Effector CD8-positive, alpha-beta T cell (primary cell): ENCODE data around the gene STARD8.

Experiments
- DNase-seq: peaks from one replicate; lab custom pipeline; 2025; lab: John Stamatoyannopoulos, UW

The STARD8 gene

DNA sequence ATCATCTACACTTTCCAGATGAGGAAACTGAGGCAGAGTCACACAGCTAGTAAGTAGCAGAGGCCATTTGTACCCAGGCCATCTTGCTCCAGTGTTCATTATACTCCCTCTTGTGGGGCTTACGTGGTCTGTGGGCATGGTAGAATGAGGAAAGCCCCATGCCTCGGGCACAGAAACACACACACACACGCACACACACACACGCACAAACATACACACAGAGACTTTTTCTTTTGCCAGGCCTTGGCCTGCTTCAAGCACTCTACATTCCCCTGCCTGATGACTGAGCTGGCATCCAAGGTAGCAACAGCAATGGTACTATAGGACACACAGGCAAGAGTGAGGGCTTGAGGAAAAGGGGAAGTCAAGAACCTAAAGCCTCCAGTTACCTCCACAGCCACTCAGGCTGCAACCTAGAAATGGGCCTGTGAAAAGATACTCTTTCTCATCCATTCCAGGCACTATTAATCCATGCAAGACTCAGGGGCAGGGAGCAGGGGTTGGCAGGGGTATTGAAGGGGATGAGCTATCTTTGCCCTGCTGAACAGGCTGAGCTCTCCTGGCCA, 43.6 kb downstream of the STARD8 start:
- DNase-seq, result no peak

DNA sequence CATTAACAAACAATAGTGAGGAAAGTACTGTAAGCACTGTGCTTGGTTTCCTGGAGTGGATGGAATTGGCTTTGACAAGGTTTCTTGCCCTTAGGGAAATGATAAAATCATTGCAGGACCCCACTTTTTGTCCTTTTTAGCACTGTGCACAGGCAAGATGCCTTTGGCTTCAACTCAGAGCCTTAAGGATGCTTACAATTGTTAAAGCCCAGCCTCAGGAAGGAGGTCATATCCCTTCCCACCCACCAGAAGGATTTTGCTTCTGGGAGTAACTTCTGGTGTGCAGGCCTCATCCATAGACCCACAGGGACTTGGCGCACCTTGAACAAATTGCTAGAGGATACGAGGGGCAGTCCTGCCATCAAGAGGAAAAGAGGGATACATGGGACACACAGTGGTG, 44.5 kb downstream of the STARD8 start:
- DNase-seq, result no peak

DNA sequence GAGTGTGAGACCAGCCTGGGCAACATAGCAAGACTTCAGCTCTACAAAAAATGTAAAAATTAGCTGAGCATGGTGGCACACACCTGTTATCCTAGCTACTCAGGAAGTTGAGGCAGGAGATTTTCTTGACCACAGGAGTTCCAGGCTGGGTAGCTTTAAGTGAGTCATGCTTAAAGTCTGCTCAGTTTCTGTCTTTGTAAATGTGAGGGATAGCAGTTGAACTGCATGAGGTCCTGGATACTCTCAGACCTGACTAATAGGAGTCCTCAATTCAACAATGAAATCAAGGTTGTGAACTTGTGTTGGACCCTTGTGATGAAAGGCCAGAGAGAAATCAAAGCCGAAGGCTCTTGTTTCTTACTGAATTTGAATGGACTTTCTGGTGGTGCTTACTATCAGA, 45.2 kb downstream of the STARD8 start:
- DNase-seq, result no peak

DNA sequence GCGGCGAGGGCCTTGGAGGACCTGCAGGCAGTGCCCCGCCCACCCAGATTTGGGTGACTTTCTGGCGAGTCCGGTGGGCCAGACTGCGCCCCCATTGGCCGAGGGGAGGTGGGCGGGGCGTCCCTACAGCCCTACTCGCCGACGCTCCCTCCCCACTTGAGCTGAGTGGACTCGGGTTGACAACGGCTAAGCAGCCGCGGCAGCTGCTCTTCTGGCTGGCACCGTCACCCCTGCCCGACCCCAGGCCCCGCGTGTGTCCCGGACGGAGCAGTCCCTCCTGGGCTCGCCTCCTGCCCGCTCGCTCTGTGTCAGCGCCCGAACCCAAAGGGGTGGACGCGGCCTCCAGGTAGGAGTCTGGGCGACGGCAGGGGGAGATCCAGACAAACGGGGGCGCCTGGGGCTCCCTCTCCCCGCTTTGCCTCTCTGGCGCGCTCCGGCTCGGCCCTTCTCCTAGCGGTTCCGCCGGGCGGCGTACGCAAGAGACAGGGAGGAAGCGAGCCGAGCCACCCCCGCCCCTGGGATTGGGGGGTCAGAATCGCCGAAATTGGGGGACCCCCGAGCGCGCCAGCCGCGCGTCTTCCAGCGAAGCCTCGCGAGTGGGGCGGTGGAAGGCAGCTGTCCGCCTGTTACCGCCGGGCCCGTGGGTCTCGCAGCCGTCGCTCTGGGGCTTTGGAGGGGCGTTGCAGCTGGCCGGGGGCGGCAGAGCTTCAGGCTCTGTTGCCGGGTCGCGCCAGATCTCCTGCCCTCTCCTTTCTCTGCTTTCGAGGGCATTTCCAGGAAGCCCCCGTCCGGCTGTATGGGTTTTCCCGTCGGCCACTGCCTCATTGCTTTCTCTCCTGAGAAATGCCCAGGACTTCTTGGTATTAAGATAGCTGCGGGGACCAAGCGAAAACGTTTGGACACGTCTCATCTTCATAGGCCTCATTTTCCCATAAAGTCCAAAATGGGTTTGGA, 46.3 kb downstream of the STARD8 start:
- no peak for DNase-seq

DNA sequence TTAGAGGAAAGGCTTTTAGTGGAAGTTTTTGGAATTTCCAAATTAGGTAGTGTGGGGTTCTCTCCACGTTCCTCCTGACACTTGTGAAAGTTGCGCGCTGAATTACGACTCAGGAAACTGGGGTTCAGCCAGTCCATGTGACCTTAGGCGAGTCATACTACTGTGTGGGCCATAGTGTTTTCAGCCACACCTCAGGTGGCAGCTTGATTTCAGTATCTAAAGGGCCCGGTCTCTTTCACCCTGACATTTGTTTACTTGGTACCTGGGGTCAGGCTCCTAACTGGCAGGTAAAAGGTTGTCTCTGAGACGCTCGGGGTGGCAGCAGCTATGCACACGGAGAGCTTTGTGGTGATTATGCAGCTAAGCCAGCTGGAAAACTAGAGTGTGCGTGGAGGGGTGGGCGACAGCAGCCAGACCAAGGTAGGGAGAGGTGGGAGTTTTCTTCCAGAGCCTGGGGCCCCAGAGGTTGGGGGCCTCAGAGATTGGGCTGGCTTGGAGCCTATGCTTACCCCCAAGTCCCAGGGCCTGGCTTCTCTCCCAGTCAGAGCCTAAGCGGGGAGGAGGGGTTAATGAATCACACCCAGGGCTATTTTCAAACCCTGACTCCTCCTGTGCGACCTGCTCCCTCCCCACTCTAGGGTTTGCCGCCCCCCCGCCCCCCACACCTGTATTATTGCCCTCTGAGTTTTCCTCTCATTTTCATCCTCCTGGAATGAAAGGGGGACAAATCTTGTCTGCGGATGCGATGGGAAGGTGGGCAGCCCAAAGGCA, 47.2 kb downstream of the STARD8 start:
- no peak for DNase-seq

DNA sequence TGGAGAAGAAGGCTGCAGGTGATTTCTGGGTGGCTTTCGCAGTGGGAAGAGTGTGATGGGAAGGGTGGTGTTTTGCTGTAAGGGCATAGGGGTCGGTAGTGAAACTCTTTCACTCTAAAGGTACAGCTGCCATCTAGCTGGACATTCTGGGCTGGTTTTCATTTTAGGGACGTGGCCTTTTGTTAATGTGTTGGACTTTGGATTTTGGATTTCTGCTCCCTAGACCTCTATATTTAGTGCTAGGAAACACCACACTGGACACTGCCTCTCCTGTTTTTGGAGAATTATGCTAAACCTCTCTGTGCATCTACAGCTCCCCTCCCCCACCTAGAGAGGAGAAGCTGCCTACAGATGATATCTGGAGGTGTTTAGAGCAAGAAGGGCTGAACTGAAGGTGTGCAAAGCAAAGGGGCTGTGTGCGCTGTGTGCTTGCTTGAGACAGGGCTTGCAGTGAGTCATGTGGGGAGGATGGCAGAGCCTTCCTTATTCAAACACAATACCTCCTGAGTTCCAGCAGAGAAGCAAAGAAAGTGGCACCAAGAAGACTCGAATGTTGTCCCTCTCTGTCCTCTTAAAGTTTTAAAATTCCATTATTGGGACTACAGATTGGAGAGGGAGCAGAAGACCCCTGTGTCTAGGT, 47.9 kb downstream of the STARD8 start:
- no peak for DNase-seq

DNA sequence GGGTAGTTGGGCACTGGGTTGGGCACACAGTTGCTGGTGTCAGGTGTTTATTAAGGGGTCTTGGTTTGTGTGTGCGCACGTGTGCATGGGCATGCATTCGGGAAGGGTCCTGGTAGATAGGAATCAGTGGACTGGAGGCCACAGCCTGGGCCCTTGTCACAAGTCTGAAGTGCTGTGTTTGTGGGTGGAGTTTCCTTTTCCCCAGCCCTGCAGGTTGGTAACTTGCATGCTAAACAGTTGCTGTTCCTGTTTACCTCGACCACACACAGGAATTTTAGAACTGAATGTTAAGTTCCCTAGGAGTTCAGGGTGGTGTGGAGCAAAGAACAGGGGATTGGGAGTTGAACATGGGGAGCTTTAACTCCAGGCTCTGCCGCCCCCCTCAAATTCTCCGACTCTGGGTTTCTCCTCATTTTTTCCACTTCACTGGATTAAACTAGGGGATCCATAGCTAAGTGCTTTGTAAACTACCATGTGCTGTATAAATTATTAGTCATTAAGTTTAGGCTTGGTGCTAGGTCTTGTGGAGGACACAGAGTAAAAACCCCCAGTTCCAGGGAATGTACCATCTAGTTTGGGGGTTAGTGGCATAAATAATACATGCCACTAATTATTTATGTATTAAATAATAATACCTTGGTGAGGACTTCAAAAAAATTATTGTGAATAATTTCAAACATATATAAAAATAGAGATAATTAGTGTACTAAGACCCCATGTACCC, 49.0 kb downstream of the STARD8 start:
- DNase-seq, result no peak

DNA sequence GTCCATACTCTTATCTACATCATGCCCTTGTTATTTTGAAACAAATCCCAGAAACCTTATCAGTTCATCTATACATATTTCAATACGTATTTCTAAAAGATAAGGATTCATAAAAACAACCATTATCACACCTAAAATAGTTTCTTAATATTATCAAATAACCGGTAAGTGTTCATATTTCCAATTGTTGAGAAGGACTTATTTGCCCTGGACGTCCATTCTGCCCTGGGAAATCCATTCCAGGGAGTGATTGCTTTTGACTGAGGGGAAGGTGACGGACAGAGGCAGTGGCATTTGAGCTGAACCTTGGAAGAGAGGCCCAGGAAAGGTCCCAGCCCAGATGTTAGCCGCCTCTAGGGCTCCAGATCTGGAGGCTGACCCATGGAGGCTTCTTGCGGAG, 49.6 kb downstream of the STARD8 start:
- DNase-seq, result no peak

DNA sequence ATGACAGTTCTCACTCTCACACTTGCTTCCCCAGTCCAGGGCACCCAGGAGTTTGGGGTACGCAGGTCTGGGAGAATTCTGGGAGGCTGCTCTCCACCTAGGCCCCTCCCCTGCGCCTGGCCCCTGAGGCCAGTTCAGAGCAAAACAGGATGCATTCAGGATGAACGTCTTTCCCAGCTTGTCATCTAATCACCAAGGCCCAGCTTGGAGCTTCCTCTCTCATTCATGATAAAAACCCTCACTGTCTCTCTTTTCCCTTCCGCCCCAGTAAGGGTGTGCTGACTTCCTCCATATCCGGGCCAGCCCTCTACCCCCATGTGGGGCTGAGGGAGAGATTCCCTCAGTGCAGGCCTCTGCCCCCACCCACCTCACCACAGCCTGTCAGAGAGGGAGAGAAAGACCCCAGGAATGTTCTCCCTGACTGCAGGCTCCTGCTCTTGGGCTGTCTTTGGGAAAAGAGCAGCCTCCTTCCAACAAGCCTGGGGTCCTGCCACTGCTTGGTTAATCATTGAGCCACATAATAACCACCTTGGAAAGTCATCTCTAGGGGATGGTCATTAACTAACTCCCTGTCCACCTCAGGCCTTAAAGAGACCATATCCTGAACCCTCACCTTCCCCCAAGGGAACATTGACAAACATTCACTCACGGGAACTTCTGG, 50.1 kb downstream of the STARD8 start:
- no peak for DNase-seq

DNA sequence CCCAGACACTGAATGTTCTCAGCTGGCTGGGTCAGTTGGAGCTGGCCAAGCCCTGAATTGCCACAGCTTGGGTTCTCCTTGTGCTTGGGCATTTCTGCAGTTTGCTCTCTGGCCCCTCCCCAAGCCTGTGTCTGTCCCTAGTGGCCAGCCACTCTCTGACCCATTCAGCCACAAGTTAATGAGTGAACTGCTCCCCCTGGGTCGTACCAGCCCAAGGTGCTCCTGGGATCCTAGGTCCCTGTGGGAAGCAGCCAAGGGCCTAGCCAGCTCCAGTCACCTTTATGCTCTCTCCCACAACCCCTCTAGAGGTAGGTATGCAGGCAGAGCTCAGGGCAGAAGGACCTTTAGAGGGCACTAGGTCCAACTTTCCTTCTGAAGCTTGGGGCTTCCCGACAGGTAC, 51.5 kb downstream of the STARD8 start:
- no peak for DNase-seq

DNA sequence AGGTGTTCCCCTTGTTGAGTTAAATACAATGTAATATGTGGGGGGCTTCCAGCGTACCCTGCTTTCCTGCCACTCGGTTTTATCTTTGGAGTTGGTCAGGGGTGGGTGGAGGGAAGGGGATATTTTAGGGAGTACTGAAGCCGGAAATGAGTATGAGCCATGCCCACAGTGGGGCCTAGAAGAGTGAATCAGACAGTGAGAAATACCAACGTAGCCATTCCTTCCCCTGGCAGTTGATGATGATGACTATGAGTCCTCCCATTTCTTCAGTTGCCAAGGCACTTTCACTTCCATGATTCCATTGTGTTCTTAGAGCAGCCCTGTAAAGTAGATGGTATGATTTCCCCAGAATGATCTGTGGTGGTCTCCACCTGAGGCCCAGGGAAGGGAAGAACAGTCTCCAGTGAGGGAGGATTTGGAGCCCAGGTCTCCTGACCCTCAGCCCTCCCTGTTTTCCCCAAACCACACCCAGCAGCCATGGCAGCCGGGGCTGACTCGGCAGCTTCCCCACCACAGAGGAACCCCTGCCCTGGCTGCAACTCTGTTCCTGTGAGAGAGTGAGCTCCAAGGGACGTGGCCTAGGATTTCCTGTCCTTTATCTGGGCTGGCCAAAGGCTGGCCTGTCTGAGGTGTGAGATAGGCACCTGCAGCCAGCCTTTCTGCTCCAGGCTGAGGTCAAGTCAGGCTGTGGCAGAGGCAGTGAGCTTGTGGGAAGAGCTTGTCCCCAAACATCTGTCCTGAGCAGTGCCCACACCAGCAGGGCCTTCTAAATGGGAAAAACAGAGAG, 52.7 kb downstream of the STARD8 start:
- DNase-seq, result no peak

DNA sequence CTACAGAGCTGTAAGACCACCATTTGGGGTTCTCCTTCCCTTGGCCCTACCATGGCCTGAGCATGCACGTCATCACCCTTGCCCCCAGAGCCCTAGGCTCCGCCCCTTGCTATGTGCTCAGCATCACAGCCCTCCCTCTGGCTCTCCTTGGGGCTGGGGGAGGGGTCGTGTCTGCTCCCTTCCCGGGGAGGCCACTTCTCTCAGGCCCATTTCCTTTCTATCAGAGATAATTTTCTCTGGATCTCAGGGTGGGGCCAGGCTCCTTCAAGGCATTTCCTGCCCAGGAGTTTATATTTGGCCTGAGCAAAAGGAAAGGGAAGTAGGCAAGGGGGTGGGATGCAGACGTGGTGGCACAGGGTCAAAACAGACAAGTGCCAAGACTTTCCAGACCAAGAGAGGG, 55.9 kb downstream of the STARD8 start:
- DNase-seq, result no peak

DNA sequence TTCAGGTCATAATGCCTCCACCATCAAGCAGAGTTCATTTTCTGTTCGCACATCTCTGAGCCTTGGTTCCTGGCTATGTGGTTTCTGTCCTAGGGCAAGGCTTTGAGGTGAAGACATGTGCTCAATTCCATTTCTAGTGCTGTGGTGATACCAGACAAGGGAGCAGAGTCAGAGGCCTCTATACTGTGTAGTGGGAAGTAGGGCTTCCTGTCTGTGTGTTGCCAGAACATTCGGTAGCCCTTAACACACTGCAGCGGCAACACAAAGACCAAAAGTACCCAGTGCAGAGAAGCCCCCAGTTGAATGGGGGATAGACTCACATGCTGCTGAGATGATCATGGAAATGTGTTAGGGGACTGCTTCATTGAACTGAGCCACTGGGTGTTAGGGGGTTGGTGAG, 56.4 kb downstream of the STARD8 start:
- no peak for DNase-seq

DNA sequence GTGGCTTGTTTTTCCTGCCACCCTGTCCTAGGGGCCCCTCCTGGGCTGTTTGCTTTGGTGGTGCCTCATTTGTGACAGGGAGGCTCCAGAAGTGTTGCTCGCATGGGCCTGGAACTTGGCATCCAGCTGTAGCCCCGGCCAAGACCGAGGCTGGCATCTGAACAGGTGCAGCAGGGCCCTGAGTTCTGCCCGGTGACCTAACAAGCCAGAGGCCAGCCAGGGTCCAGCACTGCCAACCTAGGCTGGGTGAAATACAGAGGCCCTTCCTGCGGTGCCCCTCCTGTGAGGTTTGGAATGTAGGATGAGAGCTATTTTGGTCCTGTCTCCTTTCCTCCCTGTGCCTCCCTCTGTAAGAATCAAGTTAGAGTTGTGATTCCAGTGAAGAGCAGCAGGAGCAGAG, 58.5 kb downstream of the STARD8 start:
- DNase-seq, result no peak

DNA sequence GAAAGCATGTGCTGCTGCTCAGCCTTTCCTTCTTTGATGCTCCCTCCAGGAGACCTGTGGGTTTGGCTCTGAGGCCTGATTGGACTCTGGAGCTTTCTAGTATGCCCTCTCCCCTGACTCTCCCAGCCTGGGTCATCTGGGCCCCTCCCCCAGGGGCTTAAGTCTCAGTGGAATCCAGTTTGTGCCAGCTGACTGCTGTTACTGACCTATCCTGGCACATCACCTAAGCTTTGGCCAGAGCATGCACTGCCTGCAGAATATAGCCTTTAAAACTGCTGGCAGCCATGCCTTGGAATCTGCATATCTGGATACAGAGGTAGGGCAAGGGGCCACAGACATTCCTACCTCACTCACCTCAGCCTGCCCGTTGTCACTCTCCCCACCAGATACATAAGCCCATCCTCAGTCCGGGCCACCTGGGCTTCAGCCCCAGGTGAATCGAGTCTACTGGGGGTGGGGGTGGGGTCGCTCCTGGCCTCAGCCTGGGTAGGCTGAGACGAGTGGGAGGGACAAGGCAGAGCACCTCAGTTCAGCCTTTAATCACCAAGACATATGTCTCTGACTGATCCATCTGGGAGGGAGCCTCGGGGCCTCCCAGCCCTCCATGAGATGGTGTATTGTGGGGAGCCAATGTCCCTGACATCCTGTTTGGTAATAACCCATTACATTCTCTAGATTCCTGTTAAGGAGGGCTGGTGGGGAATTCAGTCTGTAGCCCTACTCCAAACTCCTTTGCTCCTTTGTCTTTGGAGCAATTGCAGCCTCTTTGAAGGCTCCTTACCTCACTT, 61.2 kb downstream of the STARD8 start:
- DNase-seq, result no peak

DNA sequence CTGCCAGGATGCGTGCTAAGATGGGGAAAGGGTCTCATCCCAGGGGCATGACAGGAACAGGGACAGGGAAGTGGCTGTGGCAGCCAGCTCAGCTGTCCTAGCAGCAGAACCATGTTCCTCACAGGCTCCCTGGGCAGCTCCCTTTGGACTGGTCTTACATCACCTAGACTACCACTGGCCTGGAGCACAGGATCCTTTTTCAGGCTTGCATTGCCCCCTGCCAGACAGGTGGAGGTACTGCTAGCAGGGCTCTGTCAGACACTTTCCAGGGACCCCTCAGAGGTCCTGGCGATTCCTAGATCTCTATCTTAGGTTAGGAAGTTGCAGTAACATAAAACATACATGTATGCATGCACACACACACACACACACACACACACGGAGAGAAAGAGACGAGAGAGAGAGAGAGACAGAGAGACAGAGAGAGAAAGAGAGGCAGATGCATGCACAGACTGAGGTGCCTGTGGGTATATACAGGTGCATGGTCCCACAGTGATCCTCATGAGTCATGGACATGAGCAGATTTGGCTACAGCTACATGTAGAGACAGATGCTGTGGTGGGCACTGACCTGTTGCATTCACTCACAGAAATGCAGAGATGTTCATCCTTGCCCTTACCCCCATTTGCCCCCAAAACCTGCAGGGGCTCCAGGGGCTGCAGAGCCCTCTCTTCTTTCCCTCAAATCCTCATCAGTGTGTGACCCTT, 63.6 kb downstream of the STARD8 start:
- no peak for DNase-seq

DNA sequence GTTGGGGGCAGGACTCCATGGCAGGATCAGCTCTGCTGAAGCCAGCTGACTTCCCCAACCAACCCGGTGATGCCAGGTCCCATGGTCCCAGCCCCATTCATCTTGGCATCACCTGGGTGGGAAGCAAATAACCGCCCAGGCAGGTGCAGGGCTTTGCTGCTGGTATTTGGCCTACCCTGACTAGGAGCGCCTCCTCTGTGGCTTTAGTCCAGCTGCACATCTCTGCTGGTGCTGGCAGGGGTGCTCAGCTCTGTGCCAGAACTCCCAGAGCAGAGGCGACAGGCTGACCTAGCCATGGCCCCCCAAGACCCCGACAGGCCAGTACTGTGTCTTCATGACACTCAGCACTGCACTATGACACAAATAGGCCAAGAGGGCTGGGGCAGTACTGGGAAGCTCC, 64.4 kb downstream of the STARD8 start:
- no peak for DNase-seq

DNA sequence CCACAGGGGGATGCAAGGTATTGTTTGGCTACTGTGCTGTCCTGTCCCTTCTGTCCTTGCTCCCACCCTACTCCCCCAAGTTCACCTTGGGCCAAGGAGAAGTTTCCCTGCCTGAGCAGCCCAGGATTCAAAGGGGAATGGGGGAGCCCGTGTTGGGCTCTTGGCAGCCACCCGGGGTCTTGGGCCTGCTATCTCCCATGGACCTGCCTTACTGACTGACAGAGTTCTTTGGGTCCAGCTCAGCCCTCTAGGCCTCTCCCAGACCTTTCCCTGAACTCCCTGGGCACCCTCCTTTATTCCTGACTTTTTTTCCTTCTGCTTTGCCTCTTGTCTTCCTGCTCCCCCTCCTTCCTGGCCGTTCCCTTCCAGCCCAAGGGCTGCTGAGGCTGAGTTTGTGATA, 67.4 kb downstream of the STARD8 start:
- no peak for DNase-seq

DNA sequence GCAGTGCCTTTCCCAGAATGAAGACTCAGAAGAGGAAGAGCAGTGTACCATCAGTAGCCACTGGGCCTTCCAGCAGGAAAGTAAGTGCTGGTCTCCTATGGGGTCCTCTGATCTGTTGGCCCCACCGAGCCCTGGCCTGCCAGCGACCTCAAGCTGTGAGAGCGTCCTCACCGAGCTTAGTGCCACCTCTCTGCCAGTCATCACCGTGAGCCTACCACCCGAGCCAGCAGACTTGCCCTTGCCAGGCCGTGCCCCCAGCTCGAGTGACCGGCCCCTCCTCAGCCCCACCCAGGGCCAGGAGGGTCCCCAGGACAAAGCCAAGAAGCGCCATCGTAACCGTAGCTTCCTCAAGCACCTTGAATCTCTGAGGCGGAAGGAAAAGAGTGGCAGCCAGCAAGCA, 69.7 kb downstream of the STARD8 start:
- DNase-seq, result no peak
